Amygdala (tissue), 56 donors: Measurements from ENCODE around the gene TRAPPC2L.

Experiments
- DNase-seq, 56 donors: peaks; one replicate each; lab custom pipeline; 2025; lab: John Stamatoyannopoulos, UW

The TRAPPC2L gene

GRCh38 chr16:88855736-88856121 is 1.2 kb upstream of the TRAPPC2L start:
- no peak for DNase-seq

DNA sequence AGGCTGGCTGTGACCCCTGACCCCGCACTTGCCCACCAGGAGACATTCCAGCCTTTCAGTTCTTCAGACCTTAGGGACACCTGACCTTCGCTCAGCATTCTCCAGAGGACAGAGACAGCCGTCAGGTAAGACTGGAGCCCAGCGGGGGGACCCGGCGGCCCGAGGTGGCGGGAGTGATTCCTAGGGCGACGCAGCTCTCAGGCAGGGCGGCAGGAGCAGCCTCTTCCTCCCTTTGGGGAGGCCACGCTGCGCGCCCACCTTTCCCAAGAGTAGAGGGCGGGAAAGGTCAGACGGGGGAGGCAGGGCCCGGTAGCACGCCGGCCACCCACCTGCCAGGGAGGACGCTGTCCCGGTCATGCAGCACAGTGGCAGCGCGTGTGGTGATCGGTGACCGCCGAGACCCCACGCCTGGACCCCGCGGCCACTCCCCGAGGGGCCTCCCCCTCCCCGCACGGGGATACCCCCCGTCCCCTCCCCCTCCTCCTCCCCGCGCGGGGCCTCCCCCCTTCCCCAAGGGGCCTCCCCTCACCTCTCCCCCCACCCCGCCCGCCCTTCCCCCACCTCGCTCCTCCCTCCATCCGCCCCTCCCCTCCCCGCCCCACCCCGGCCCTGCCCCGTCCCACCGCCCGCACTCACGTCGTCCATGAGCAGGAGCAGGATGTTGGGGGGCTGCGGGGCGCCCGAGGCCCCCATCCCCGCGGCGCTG is 652 bp upstream of the TRAPPC2L start:
- peak in 4 of 56 donors; percentile 17 to 57 (median 38) for DNase-seq

- peak in 55 of 56 donors; percentile 17 to 83 (median 60) for DNase-seq
Observed at GRCh38 chr16:88857728-88858339, 907 bp downstream of the TRAPPC2L start.

- DNase-seq: no peak
Observed at GRCh38 chr16:88859381-88860091, 2.6 kb downstream of the TRAPPC2L start.

GRCh38 chr16:88861359-88861758 is 4.4 kb downstream of the TRAPPC2L start:
- DNase-seq: no peak

DNA sequence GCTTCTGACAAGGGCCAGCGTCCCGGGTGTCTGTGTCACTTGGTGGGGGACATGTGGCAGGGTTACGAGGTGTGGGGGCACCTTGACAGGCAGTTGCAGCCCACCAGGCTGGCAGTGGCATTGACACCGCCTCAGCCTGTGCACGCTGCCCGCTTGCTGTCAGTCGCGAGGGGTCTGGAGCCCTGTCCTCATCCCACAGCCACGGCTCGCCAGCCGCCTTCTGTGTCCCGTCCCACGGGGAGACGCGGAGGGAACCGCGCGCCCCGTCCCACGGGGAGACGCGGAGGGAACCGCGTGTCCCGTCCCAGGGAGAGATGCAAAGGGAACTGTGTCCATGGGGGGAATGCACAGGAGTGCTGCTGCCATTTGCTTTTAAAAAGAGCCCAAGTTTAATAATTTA is 6.0 kb downstream of the TRAPPC2L start:
- DNase-seq: no peak

DNA sequence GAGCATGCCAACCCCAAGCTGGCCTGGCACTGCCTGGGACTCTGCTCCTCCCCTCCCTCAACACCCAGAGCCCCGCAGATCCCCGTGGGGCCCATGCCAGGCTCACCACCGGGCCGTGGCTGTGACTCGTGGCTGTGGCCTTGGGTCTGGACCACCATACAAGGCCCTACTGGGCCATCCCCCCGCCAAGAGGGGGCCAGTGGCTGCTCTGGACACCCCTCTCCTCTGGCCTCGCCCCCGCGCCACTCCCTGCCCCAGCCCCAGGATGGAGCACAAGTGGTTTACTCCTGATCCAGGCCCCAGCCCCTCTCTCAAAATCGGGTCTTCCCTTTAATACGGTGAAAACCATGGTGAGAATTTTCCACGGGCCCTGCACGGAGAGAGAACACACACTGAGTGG is 6.5 kb downstream of the TRAPPC2L start:
- DNase-seq: no peak

DNA sequence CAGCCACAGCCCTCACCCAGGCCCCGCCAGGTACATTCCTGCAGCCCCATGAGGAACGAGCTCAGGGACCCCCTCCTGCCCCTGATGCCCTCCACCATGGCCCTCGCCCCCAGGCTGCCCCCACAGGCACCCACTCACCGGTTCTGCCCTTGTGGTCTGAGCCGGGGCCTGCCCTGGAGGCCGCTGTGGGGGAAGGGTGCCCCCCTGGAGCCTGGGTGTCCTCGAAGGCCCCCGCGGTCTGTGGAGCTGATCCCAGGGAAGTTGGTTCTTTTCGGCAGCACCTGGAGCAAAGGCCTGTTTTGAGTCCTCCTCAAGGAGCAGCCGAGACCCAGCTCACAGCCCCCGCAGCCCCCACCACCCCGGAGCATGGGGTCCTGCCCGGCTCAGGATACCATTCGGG is 7.2 kb downstream of the TRAPPC2L start:
- no peak for DNase-seq

DNA sequence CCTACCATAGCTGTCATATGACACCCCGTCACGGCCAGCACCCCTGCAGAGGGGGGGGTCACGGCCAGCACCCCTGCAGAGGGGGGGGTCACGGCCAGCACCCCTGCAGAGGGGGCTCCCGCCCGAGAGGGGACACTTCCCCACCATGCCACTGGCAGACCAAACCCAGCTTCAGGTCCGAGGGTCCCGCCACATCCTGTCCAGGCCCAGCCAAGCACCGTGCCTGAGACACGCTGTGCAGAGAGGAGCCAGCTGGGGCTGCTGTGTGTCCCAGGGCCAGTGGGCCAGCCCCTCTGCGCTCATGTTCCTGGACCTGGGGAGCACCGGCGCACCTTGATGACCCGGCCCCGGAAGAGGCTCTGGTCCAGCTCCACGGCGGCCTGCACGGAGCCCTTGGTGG is 7.6 kb downstream of the TRAPPC2L start:
- no peak for DNase-seq

DNA sequence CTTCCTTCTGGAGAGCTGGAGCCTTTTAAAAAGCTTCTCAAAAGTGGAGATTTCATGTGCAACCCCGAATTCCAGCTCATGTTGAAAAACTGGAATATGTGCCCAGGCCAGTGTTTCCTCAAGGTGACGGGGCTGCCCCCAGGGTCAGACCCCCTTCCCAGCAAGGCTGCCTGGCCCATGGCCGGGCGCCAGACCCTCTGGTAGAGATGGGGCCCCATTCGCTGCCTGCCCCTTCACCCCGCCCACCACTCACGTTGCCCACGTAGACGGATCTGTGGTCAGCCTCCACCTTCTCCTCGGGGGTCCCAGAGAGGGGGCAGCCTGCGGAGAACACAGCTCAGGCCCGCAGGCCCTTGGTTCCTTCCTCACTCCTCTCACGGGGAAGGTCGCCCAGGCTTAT is 8.4 kb downstream of the TRAPPC2L start:
- DNase-seq: no peak

- no peak for DNase-seq
Observed at GRCh38 chr16:88865742-88866141, 8.8 kb downstream of the TRAPPC2L start.

GRCh38 chr16:88866151-88866920 is 9.4 kb downstream of the TRAPPC2L start, which contains the start of gene PABPN1L:
TSS of gene PABPN1L (minus strand) at chr16:88866660. CDS start at chr16:88866606, 54 bp downstream.
- no peak for DNase-seq

- DNase-seq: no peak
Observed at GRCh38 chr16:88867581-88868246, 10.8 kb downstream of the TRAPPC2L start.

DNA sequence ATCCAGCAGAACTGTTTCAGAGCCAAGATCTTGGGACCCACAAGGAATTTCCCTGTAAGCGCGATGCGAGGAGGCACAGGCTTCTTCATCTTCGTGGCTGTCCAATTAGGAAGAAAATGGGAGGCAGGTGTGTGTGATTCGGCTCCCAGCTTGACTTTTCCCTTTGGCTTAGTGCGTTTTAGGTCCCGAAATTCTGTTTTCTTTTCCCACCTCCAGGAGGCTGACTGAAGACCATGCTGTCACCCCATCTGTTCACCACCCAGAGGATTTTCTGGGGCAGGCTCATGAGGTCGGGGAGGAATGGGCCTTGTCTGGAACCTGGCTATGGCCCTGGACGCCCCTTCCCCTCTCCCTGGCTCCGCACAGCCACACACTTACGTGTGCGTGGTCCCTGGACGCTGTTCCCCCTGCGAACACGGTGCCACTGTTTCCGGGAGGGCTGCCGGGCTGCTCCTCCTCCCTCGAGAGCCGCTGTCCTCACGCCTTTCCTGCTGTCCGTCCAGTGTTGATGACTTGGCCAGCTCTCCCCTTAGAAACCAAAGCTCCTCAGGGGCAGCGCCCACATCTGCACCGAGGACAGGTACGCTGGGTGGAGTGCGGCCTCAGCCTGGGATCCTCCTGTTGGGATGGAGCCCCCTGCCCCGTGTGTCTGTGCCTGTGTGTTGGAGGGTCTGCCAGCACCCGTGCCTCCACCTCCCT is 12.2 kb downstream of the TRAPPC2L start:
- no peak for DNase-seq

GRCh38 chr16:88869673-88869980 is 12.7 kb downstream of the TRAPPC2L start:
- DNase-seq: no peak

DNA sequence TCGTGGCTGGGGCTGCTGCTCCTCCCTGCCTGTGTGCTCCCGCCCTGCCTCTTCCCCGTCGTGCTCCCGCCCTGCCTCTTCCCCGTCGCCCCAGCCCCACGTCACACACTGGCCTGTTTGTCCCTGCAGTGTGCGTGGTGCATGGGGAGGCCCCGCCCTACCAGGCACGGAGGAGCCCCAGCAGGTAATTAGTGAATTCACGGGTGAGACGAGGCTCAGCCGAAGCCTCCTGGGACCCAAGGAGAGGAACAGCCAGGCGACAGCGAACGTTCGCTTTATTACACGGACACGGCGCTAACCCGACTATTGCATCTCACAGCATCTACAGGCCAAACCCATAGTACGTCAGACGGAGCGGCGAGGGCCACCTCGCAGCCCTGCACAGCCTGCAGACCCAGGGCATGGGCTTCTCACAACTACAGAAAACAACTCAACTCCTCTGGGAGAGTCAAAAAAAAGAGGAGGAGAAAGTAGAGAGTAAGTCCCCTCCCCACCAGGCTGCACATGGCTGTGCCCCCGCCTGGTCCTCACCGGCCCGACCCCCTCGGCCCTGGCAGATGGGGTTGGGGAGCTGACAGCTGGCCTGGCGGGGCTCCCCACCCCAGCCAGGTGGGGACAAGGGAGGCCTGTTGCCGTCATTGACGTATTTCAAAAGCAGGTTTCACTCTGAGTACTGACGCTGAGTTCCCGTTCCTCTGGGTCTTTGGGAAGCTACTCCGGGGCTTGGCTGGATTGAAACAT is 13.9 kb downstream of the TRAPPC2L start:
- no peak for DNase-seq

DNA sequence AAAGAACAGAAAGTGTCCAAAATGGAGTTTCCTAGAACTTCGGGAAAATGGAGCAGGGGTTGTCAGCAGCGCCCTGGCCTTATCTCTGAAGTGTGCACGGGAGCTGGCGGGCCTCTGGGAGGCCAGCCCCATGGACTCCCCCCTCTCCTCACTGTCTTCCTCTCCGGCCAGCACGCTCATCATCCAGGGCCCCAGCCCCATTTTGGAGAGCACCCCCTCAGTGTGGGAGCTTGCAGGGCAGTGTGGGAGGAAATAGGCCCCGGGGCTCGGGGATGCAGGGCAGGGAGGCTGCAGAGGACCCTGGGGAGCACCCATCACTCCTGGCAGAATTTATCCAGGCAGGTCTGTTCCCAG is 14.4 kb downstream of the TRAPPC2L start:
- no peak for DNase-seq

DNA sequence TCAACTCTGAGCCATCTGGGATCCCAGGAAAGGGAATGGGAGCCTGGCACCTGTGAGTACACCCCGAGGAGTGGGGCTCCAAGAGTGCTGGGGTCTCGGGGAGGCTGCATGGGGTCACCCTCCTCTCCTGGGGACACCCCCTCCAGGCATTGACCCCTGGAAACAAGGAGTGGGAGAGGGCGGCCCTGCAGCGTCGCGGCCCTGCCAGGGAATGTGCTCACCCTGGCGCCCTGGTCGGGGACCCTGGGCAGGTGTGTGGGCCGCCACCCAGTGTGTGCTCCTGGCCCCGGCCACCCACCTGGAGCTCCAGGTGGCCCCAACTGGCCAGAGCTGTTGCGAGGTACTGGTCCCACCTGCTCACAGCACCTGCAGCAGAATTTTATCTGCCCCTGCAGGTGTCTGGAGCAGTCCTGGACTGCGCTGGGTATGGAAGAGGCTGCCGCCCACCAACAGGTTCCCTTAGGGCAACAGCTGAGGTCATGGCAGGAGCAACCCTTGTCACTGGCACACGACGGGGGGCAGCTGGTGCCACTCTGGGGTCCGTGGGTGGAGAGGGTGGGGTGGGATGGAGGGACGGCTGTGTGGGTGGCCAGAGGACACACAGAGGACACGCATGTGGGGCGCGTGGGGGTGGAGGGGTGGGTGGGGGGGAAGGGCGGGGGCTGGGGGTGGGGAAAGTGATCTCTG is 14.9 kb downstream of the TRAPPC2L start:
- DNase-seq: no peak
